Endothelial cell of umbilical vein (primary cell): ENCODE data around the gene CD1E. TPM values are rescaled to one million over a fixed set of nuclear protein-coding genes. Genes with fewer than 3 reads are reported as not detected.

ENCODE experiments used
- BruUV-seq: library from RNA; stranded (reverse); fragments of 400-500 nt; replicated peaks from 2 replicates; lab custom pipeline; 2021; lab: Mats Ljungman, UMichigan
- CTCF ChIA-PET: fragments of 300-600, 350-600 bp; sonication (Branson Sonifier 250); formaldehyde crosslinking; loops from one replicate; lab custom pipeline; 2021; ENCODE audit warnings: antibody characterized with exemption, inconsistent platforms; lab: Charles Lee
- POLR2A ChIA-PET: fragments of 300-600, 350-600 bp; sonication (Branson Sonifier 250); formaldehyde crosslinking; loops from one replicate; lab custom pipeline; 2021; ENCODE audit warnings: antibody characterized with exemption, inconsistent platforms; lab: Charles Lee
- DNase-seq: peaks from one replicate; pipeline ENCODE4 v3.0.0-alpha.2; 2011; ENCODE audit warnings: low read depth, low spot score
- FAIRE-seq: peaks from 2 replicates; lab custom pipeline; 2011; peaks lifted over from hg19 to GRCh38; lab: Jason Lieb, UNC
- H2AFZ ChIP-seq: 2 replicates; pipeline ENCODE4 v1.6.0; 2012; ENCODE audit warnings: low read depth, low read length, control low read depth, inconsistent platforms
- H3K27ac ChIP-seq: 2 replicates; pipeline ENCODE4 v1.5.1; 2011; ENCODE audit warnings: low read depth, mild to moderate bottlenecking, control low read depth, low read length, moderate library complexity; ENCODE audit not compliant: insufficient read depth
- H3K27me3 ChIP-seq, 2 experiments: 2 replicates each; pipeline versions ENCODE4 v1.6.0 to v1.6.1; 2011; ENCODE audit warnings: low read length in 2 of 2, mixed read lengths in 1 of 2; ENCODE audit not compliant: control insufficient read depth in 2 of 2, insufficient read depth in 2 of 2
- H3K36me3 ChIP-seq, 2 experiments: 2 replicates in 1 of 2; 3 replicates in 1 of 2; pipeline ENCODE4 v1.5.1; 2011; ENCODE audit warnings: low read length in 2 of 2, mild to moderate bottlenecking in 1 of 2, moderate library complexity in 1 of 2; ENCODE audit not compliant: control insufficient read depth in 2 of 2, insufficient read depth in 2 of 2; ENCODE audit errors: extremely low read depth in 1 of 2
- H3K4me1 ChIP-seq: 3 replicates; pipeline ENCODE4 v1.5.1; 2011; ENCODE audit warnings: mild to moderate bottlenecking, low read length; ENCODE audit not compliant: control insufficient read depth, insufficient read depth; ENCODE audit errors: extremely low read depth
- H3K4me2 ChIP-seq: 2 replicates; pipeline ENCODE4 v1.6.1; 2011; ENCODE audit warnings: low read length, control low read depth, mixed read lengths; ENCODE audit not compliant: insufficient read depth
- H3K4me3 ChIP-seq, 3 experiments: fragments of 200-600 bp in 1 of 3; sonication (generic), shearing (Covaris generic) in 1 of 3; replicated peaks in 1 of 3; 2 replicates each; pipeline ENCODE4 v1.5.1; 2011 to 2016; ENCODE audit warnings: control low read depth in 3 of 3, low read length in 3 of 3, mild to moderate bottlenecking in 2 of 3, inconsistent platforms in 1 of 3, low read depth in 1 of 3, moderate library complexity in 1 of 3; ENCODE audit not compliant: insufficient read depth in 1 of 3
- H3K79me2 ChIP-seq: 2 replicates; pipeline ENCODE4 v1.6.0; 2012; ENCODE audit warnings: low read length, inconsistent platforms; ENCODE audit not compliant: control insufficient read depth, insufficient read depth
- H3K9ac ChIP-seq: replicated peaks from 2 replicates; pipeline ENCODE3; 2011; ENCODE audit warnings: low read length, control low read depth; ENCODE audit not compliant: insufficient read depth; ENCODE audit errors: extremely low read depth
- H3K9me1 ChIP-seq: replicated peaks from 3 replicates; pipeline ENCODE4 v1.6.0; 2011; ENCODE audit warnings: mild to moderate bottlenecking, low read length; ENCODE audit not compliant: control insufficient read depth, insufficient read depth; ENCODE audit errors: extremely low read depth
- H3K9me3 ChIP-seq: replicated peaks from 2 replicates; pipeline ENCODE4 v1.5.1; 2012; ENCODE audit warnings: low read length, inconsistent platforms; ENCODE audit not compliant: control insufficient read depth, insufficient read depth
- H4K20me1 ChIP-seq: replicated peaks from 2 replicates; pipeline ENCODE3; 2011; ENCODE audit warnings: mild to moderate bottlenecking, low read length; ENCODE audit not compliant: control insufficient read depth, insufficient read depth; ENCODE audit errors: extremely low read depth
- EZH2 ChIP-seq: IDR thresholded peaks from 2 replicates; pipeline ENCODE4 v1.6.1; 2012; ENCODE audit warnings: borderline replicate concordance, low read depth, mild to moderate bottlenecking, moderate library complexity, low read length, inconsistent platforms; ENCODE audit not compliant: severe bottlenecking
- FOS ChIP-seq: IDR thresholded peaks from 2 replicates; pipeline ENCODE4 v1.6.1; 2011; ENCODE audit warnings: mild to moderate bottlenecking, low read length, moderate library complexity, borderline replicate concordance; ENCODE audit not compliant: insufficient read depth
- GATA2 ChIP-seq: IDR thresholded peaks from 2 replicates; pipeline ENCODE4 v1.7.0; 2011; ENCODE audit warnings: low read depth, mild to moderate bottlenecking, moderate library complexity, mixed read lengths, low read length; ENCODE audit not compliant: insufficient read length, insufficient read depth
- JUN ChIP-seq: IDR thresholded peaks from 2 replicates; pipeline ENCODE4 v1.6.1; 2011; ENCODE audit warnings: borderline replicate concordance, low read depth; ENCODE audit not compliant: insufficient read length, insufficient read depth
- MAX ChIP-seq: IDR thresholded peaks from 2 replicates; pipeline ENCODE4 v1.6.1; 2011; ENCODE audit not compliant: insufficient read depth, insufficient read length
- MYC ChIP-seq: IDR thresholded peaks from one replicate; pipeline ENCODE4 v1.6.1; 2011; ENCODE audit warnings: mild to moderate bottlenecking, low read depth, low read length
- POLR2A ChIP-seq: IDR thresholded peaks from 2 replicates; pipeline ENCODE4 v1.6.1; 2012; ENCODE audit warnings: low read depth, mild to moderate bottlenecking, control low read depth, low read length
- POLR2AphosphoS5 ChIP-seq: IDR thresholded peaks from 2 replicates; pipeline ENCODE4 v1.6.1; 2012; ENCODE audit warnings: low read depth, mild to moderate bottlenecking, control low read depth, low read length, moderate library complexity; ENCODE audit not compliant: insufficient read depth
- dilution Hi-C: fragments of 300-500 bp; cut with MboI; formaldehyde crosslinking; loops from one replicate; pipeline ENCODE4 v1.15.0; 2019; ENCODE audit warnings: low sequenced_read_pairs; ENCODE audit not compliant: extremely low pct_ligation_motif_present
- intact Hi-C: fragments of 100-400 bp; cut with micrococcal nuclease; formaldehyde crosslinking; loops from one replicate; pipeline ENCODE4 v1.10.0; 2022
- polyA plus RNA-seq, 4 experiments: library from polyadenylated mRNA; depleted of rRNA in 3 of 4; stranded (reverse) in 3 of 4; unstranded in 1 of 4; fragments of >200 nt; gene quantifications; 2 replicates each; pipeline versions ENCODE4 v1.2.1 to v1.2.3, GENCODE V29; 2011 to 2012; ENCODE audit warnings: missing spikeins in 1 of 4
- total RNA-seq: library from RNA; stranded (reverse); gene quantifications from 2 replicates; pipeline ENCODE4 v1.2.3, GENCODE V29; 2021
- TF ChIP-seq, protein P1 (sequence below), 2 donors: IDR thresholded peaks; 1 replicate in 1 of 2; 2 replicates in 1 of 2; pipeline ENCODE4 v1.5.1; 2011; ENCODE audit warnings: low read length in 2 of 2, mild to moderate bottlenecking in 2 of 2, moderate library complexity in 2 of 2, control low read depth in 1 of 2, inconsistent platforms in 1 of 2, low read depth in 1 of 2; ENCODE audit not compliant: insufficient read depth in 1 of 2; ENCODE audit errors: extremely low read depth in 1 of 2

CD1E gene
- total and polyA plus RNA-seq, 2 donors (not counting 3 experiments of a cell fraction or from before 2014, with no cell fraction given): not detected

- intact Hi-C loops: no loop called here
- TF ChIP-seq POLR2AphosphoS5 (no peak), MAX (no peak), JUN (no peak)
- TF ChIP-seq, protein P1, sequence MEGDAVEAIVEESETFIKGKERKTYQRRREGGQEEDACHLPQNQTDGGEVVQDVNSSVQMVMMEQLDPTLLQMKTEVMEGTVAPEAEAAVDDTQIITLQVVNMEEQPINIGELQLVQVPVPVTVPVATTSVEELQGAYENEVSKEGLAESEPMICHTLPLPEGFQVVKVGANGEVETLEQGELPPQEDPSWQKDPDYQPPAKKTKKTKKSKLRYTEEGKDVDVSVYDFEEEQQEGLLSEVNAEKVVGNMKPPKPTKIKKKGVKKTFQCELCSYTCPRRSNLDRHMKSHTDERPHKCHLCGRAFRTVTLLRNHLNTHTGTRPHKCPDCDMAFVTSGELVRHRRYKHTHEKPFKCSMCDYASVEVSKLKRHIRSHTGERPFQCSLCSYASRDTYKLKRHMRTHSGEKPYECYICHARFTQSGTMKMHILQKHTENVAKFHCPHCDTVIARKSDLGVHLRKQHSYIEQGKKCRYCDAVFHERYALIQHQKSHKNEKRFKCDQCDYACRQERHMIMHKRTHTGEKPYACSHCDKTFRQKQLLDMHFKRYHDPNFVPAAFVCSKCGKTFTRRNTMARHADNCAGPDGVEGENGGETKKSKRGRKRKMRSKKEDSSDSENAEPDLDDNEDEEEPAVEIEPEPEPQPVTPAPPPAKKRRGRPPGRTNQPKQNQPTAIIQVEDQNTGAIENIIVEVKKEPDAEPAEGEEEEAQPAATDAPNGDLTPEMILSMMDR (IDR thresholded peaks at IDR 0.05; ENCODE audit: extremely low read depth in 1 of 2, insufficient read depth in 1 of 2, low read depth in 1 of 2, low read length in 2 of 2): no peak
- Histone ChIP-seq H3K9ac (no peak overlapping the region), H3K36me3 (no peaks in the 10 kb centered on the region), H3K9me3 (no peaks in the 10 kb centered on the region), H3K9me1 (no peaks in the 10 kb centered on the region), H3K27me3 (no peaks in the 10 kb centered on the region), H4K20me1 (no peaks in the 10 kb centered on the region), H3K4me3 (no peak overlapping the region), H3K27ac (no peak overlapping the region), H3K79me2 (no peaks in the 10 kb centered on the region), H3K4me2 (no peak overlapping the region), H3K4me1 (no peaks in the 10 kb centered on the region), H2AFZ (no peak overlapping the region)
- POLR2A ChIA-PET: no interaction called here
- BruUV-seq: no TSS peak
- DNase-seq (no peak), FAIRE-seq (no peak)
- CTCF ChIA-PET: no interaction called here
- dilution Hi-C loops: no loop called here
Measured at GRCh38 chr1:158310623-158311022, 43.1 kb upstream of the CD1E start.

GRCh38 chr1:158311066-158311465 lies 42.6 kb upstream of the CD1E start:
- CTCF ChIA-PET: no interaction called here
- Histone ChIP-seq H3K27me3 (no peaks in the 10 kb centered on the region), H3K4me3 (no peak overlapping the region), H4K20me1 (no peaks in the 10 kb centered on the region), H3K9me3 (no peaks in the 10 kb centered on the region), H3K9me1 (no peaks in the 10 kb centered on the region), H3K9ac (no peak overlapping the region), H3K4me2 (no peak overlapping the region), H3K36me3 (no peaks in the 10 kb centered on the region), H3K4me1 (no peaks in the 10 kb centered on the region), H3K79me2 (no peaks in the 10 kb centered on the region), H3K27ac (no peak overlapping the region), H2AFZ (no peak overlapping the region)
- dilution Hi-C loops: no loop called here
- DNase-seq: no peak
- POLR2A ChIA-PET: no interaction called here
- no peak for FAIRE-seq
- BruUV-seq: no TSS peak
- intact Hi-C loops: no loop called here
- no peak for TF ChIP-seq POLR2A
- no peak for TF ChIP-seq FOS
- TF ChIP-seq POLR2AphosphoS5: no peak
- no peak for TF ChIP-seq GATA2
- no peak for TF ChIP-seq MYC
- no peak for TF ChIP-seq JUN
- TF ChIP-seq, protein P1 (IDR thresholded peaks at IDR 0.05; ENCODE audit: extremely low read depth in 1 of 2, insufficient read depth in 1 of 2, low read depth in 1 of 2, low read length in 2 of 2): no peak
- no peak for TF ChIP-seq MAX
- no peak for TF ChIP-seq EZH2
